ENCODE measurements around the gene CPED1.
"Not testable (repeated sequence)": the region's sequence is repeated elsewhere in the genome, so short reads cannot be mapped to it uniquely, and the experiment has no call there.

The CPED1 gene

GRCh38 chr7:121182902-121183301, 194.4 kb downstream of the CPED1 start:
- peak; percentile 30; the same call in 1 of the 3 replicates for ATAC-seq
- TF ChIP-seq ISL1 (CRISPR knock-in tag; IDR thresholded peaks at IDR 0.05): no peak
- TF ChIP-seq CREB5 (CRISPR knock-in tag; IDR thresholded peaks at IDR 0.05; ENCODE audit: low read depth): no peak
- TF ChIP-seq BACH2 (CRISPR knock-in tag; IDR thresholded peaks at IDR 0.05; ENCODE audit: borderline replicate concordance): no peak
- TF ChIP-seq ARNTL (CRISPR knock-in tag; IDR thresholded peaks at IDR 0.05; ENCODE audit: borderline replicate concordance, low read depth): no peak
- no peak for TF ChIP-seq CSRNP3 (CRISPR knock-in tag; IDR thresholded peaks at IDR 0.05)
- no peak for TF ChIP-seq RARB (CRISPR knock-in tag; IDR thresholded peaks at IDR 0.05)
- TF ChIP-seq TOX (CRISPR knock-in tag; IDR thresholded peaks at IDR 0.05; ENCODE audit: borderline replicate concordance): no peak
- TF ChIP-seq ZNF8 (CRISPR knock-in tag; IDR thresholded peaks at IDR 0.05): no peak
- no peak for TF ChIP-seq ZNF565 (CRISPR knock-in tag; conservative IDR thresholded peaks at IDR 0.05; ENCODE audit: low read depth)
- no peak for TF ChIP-seq ZFP30 (CRISPR knock-in tag; IDR thresholded peaks at IDR 0.05)

- not testable (repeated sequence) for ATAC-seq
Measured at GRCh38 chr7:121183883-121184282, 195.4 kb downstream of the CPED1 start.

GRCh38 chr7:121186746-121187145, 198.2 kb downstream of the CPED1 start:
- no peak for TF ChIP-seq ZFP3 (CRISPR knock-in tag; IDR thresholded peaks at IDR 0.05)
- no peak for TF ChIP-seq CSRNP3 (CRISPR knock-in tag; IDR thresholded peaks at IDR 0.05)
- TF ChIP-seq ZFP30 (CRISPR knock-in tag; IDR thresholded peaks at IDR 0.05): no peak
- TF ChIP-seq ISL1 (CRISPR knock-in tag; IDR thresholded peaks at IDR 0.05): no peak
- no peak for TF ChIP-seq TOX (CRISPR knock-in tag; IDR thresholded peaks at IDR 0.05; ENCODE audit: borderline replicate concordance)
- TF ChIP-seq POU6F1 (CRISPR knock-in tag; IDR thresholded peaks at IDR 0.05; ENCODE audit: borderline replicate concordance, low read depth): no peak
- TF ChIP-seq ESRRG (CRISPR knock-in tag; IDR thresholded peaks at IDR 0.05): no peak
- no peak for TF ChIP-seq ZNF70 (CRISPR knock-in tag; IDR thresholded peaks at IDR 0.05)
- TF ChIP-seq ZNF565 (CRISPR knock-in tag; conservative IDR thresholded peaks at IDR 0.05; ENCODE audit: low read depth): no peak
- TF ChIP-seq PATZ1 (CRISPR knock-in tag; IDR thresholded peaks at IDR 0.05; ENCODE audit: borderline replicate concordance): no peak
- no peak for TF ChIP-seq CREB5 (CRISPR knock-in tag; IDR thresholded peaks at IDR 0.05; ENCODE audit: low read depth)
- ATAC-seq: no peak

- no peak for ATAC-seq
- TF ChIP-seq ZNF565 (CRISPR knock-in tag; conservative IDR thresholded peaks at IDR 0.05; ENCODE audit: low read depth) (no peak), ZFP30 (CRISPR knock-in tag; IDR thresholded peaks at IDR 0.05) (no peak), ZNF70 (CRISPR knock-in tag; IDR thresholded peaks at IDR 0.05) (no peak), OSR1 (CRISPR knock-in tag; IDR thresholded peaks at IDR 0.05) (no peak), ESRRG (CRISPR knock-in tag; IDR thresholded peaks at IDR 0.05) (no peak), PPARA (CRISPR knock-in tag; IDR thresholded peaks at IDR 0.05; ENCODE audit: borderline replicate concordance) (no peak), ZNF8 (CRISPR knock-in tag; IDR thresholded peaks at IDR 0.05) (no peak), GLIS3 (CRISPR knock-in tag; IDR thresholded peaks at IDR 0.05) (no peak), CSDC2 (CRISPR knock-in tag; IDR thresholded peaks at IDR 0.05) (no peak), PATZ1 (CRISPR knock-in tag; IDR thresholded peaks at IDR 0.05; ENCODE audit: borderline replicate concordance) (no peak), CSRNP3 (CRISPR knock-in tag; IDR thresholded peaks at IDR 0.05) (no peak), ZFP3 (CRISPR knock-in tag; IDR thresholded peaks at IDR 0.05) (no peak), TCF4 (CRISPR knock-in tag; IDR thresholded peaks at IDR 0.05; ENCODE audit: borderline replicate concordance) (no peak), RARB (CRISPR knock-in tag; IDR thresholded peaks at IDR 0.05) (no peak), SNAI2 (CRISPR knock-in tag; IDR thresholded peaks at IDR 0.05) (no peak)
Measured at GRCh38 chr7:121187222-121187621, 198.7 kb downstream of the CPED1 start.

All from SK-N-SH treated with all-trans-retinoic acid at 6 μM for 48 hours (cell line).